Activated B cell treated with CpG ODN at 0.5 μM for 24 hours (primary cell): ENCODE data around the gene ARFGEF3. TPM values are rescaled to one million over a fixed set of nuclear protein-coding genes. Genes with fewer than 3 reads are reported as not detected.

ENCODE experiments used
- ATAC-seq: fragments of 200-7000 bp; cut with Tn5 transposase; one replicate; pipeline ENCODE4 v1.10.0; 2021; ENCODE audit warnings: low read depth, mild to moderate bottlenecking, moderate library complexity
- CTCF ChIA-PET: fragments of 350-600 bp; sonication (Branson Sonifier 250); formaldehyde crosslinking; loops from one replicate; lab custom pipeline; 2021; ENCODE audit warnings: antibody characterized with exemption; lab: Charles Lee
- POLR2A ChIA-PET: fragments of 350-600 bp; sonication (Branson Sonifier 250); formaldehyde crosslinking; loops from one replicate; lab custom pipeline; 2021; ENCODE audit warnings: antibody characterized with exemption; lab: Charles Lee
- DNase-seq: peaks from one replicate; pipeline ENCODE4 v3.0.0; 2022
- H3K27ac Mint-ChIP-seq: one replicate; pipeline ENCODE4 v1.8.0; 2020; ENCODE audit warnings: mixed read lengths
- H3K27me3 Mint-ChIP-seq: one replicate; pipeline ENCODE4 v1.8.0; 2021; ENCODE audit warnings: mixed read lengths
- H3K36me3 Mint-ChIP-seq: one replicate; pipeline ENCODE4 v1.8.0; 2021; ENCODE audit warnings: low read depth, mixed read lengths
- H3K4me1 Mint-ChIP-seq: one replicate; pipeline ENCODE4 v1.8.0; 2021; ENCODE audit warnings: mixed read lengths
- H3K4me3 Mint-ChIP-seq: one replicate; pipeline ENCODE4 v1.8.0; 2020; ENCODE audit warnings: mild to moderate bottlenecking, mixed read lengths
- H3K9me3 Mint-ChIP-seq: one replicate; pipeline ENCODE4 v1.8.0; 2020; ENCODE audit warnings: mixed read lengths
- CTCF ChIP-seq: fragments of 200-600 bp; IDR thresholded peaks from one replicate; pipeline ENCODE4 v1.8.0; 2022; ENCODE audit warnings: antibody characterized with exemption, mild to moderate bottlenecking
- intact Hi-C: fragments of 100-400 bp; cut with micrococcal nuclease; formaldehyde crosslinking; loops from one replicate; pipeline ENCODE4 v1.15.1; 2024
- total RNA-seq: library from RNA; stranded (reverse); gene quantifications from 2 replicates; pipeline ENCODE4 v1.2.3, GENCODE V29; 2022

ARFGEF3 gene
- total RNA-seq, 1 donor from 2014 or later = 0.02 TPM

- ATAC-seq (no peak), DNase-seq (no peak)
- ChIA-PET CTCF (no interaction called here), POLR2A (no interaction called here)
- no peaks in the 10 kb centered on the region for H3K4me1 Mint-ChIP-seq
- H3K27ac Mint-ChIP-seq = no peak overlapping the region
- intact Hi-C loops = no loop called here
- no peaks in the 10 kb centered on the region for H3K36me3 Mint-ChIP-seq
- no peak for TF ChIP-seq CTCF
- H3K27me3 Mint-ChIP-seq = peaks cover 1% of the 10 kb centered on the region
- no peak overlapping the region for H3K4me3 Mint-ChIP-seq
- H3K9me3 Mint-ChIP-seq = no peaks in the 10 kb centered on the region
Measured at GRCh38 chr6:138238368-138238767, 76.6 kb downstream of the ARFGEF3 start.

- no peak for DNase-seq
- CTCF ChIA-PET = interaction anchor here (1.2 kb wide), 1 partner anchor 10 kb away, joined by 3 read pairs; no protein-coding TSS in a partner anchor
Measured at GRCh38 chr6:138239774-138240173, 78.0 kb downstream of the ARFGEF3 start.

GRCh38 chr6:138240476-138241245 is 78.9 kb downstream of the ARFGEF3 start:
- H3K9me3 Mint-ChIP-seq = no peaks in the 10 kb centered on the region
- ATAC-seq = no peak
- POLR2A ChIA-PET = no interaction called here

More at GRCh38 chr6:138239774-138240173, 78.0 kb downstream of the ARFGEF3 start:
- no peak overlapping the region for H3K4me3 Mint-ChIP-seq
- H3K4me1 Mint-ChIP-seq = no peaks in the 10 kb centered on the region
- peaks cover 1% of the 10 kb centered on the region for H3K27me3 Mint-ChIP-seq
- ATAC-seq = no peak
- intact Hi-C loops = no loop called here
- H3K27ac Mint-ChIP-seq = no peak overlapping the region
- H3K9me3 Mint-ChIP-seq = no peaks in the 10 kb centered on the region
- no peaks in the 10 kb centered on the region for H3K36me3 Mint-ChIP-seq
- POLR2A ChIA-PET = no interaction called here
- no peak for TF ChIP-seq CTCF

GRCh38 chr6:138241381-138241780 is 79.6 kb downstream of the ARFGEF3 start:
- ChIA-PET CTCF (no interaction called here), POLR2A (no interaction called here)
- ATAC-seq (no peak), DNase-seq (no peak)
- no peak for TF ChIP-seq CTCF
- intact Hi-C loops = no loop called here
- H3K9me3 Mint-ChIP-seq = no peaks in the 10 kb centered on the region
- H3K27ac Mint-ChIP-seq = no peak overlapping the region
- H3K4me3 Mint-ChIP-seq = no peak overlapping the region
- H3K36me3 Mint-ChIP-seq = no peaks in the 10 kb centered on the region
- H3K4me1 Mint-ChIP-seq = no peaks in the 10 kb centered on the region
- no peaks in the 10 kb centered on the region for H3K27me3 Mint-ChIP-seq

More at GRCh38 chr6:138240476-138241245, 78.9 kb downstream of the ARFGEF3 start:
- CTCF ChIA-PET = interaction anchor here (1.2 kb wide), 1 partner anchor 9 kb away, joined by 3 read pairs; no protein-coding TSS in a partner anchor
- H3K27ac Mint-ChIP-seq = no peak overlapping the region
- no peak overlapping the region for H3K4me3 Mint-ChIP-seq
- peaks cover 1% of the 10 kb centered on the region for H3K27me3 Mint-ChIP-seq
- TF ChIP-seq CTCF = no peak
- no peaks in the 10 kb centered on the region for H3K36me3 Mint-ChIP-seq
- H3K4me1 Mint-ChIP-seq = no peaks in the 10 kb centered on the region
- intact Hi-C loops = no loop called here
- no peak for DNase-seq

GRCh38 chr6:138241934-138242333 is 80.2 kb downstream of the ARFGEF3 start:
- no peaks in the 10 kb centered on the region for H3K27me3 Mint-ChIP-seq

More at GRCh38 chr6:138241934-138242333, 80.2 kb downstream of the ARFGEF3 start:
- no peak for TF ChIP-seq CTCF
- ChIA-PET CTCF (interaction anchor here (0.5 kb wide), 1 partner anchor 1806 kb away, joined by 5 read pairs; no protein-coding TSS in a partner anchor), POLR2A (no interaction called here)
- H3K36me3 Mint-ChIP-seq = no peaks in the 10 kb centered on the region
- H3K4me3 Mint-ChIP-seq = no peak overlapping the region
- H3K4me1 Mint-ChIP-seq = no peaks in the 10 kb centered on the region
- ATAC-seq (no peak), DNase-seq (no peak)
- intact Hi-C loops = no loop called here
- H3K9me3 Mint-ChIP-seq = no peaks in the 10 kb centered on the region
- H3K27ac Mint-ChIP-seq = no peak overlapping the region
